K562 (cell line): ENCODE data around the gene MTHFS.

ENCODE experiments used
- CSDE1 ChIP-seq, 2 experiments: fragments of 450-650 bp; IDR thresholded peaks; 2 replicates each; pipeline ENCODE4 v1.6.1; 2016; ENCODE audit warnings: mild to moderate bottlenecking in 1 of 2
- FUS ChIP-seq: fragments of 200-400 bp; formaldehyde crosslinking; optimal IDR thresholded peaks from 2 replicates; pipeline ENCODE3; 2017; ENCODE audit warnings: low read depth, low read length
- ZNF282 ChIP-seq: sonication (generic); formaldehyde crosslinking; IDR thresholded peaks from 2 replicates; pipeline ENCODE4 v1.8.1; 2023; ENCODE audit warnings: missing genetic modification reagents
- ZSCAN29 ChIP-seq: fragments of 450-650 bp; IDR thresholded peaks from 2 replicates; pipeline ENCODE4 v1.6.1; 2017
- TF ChIP-seq, protein P1 (sequence below): sonication (generic); formaldehyde crosslinking; IDR thresholded peaks from 2 replicates; pipeline ENCODE4 v1.8.0; 2022; ENCODE audit warnings: mild to moderate bottlenecking, missing genetic modification reagents, borderline replicate concordance
- TF ChIP-seq, protein P2 (sequence below): IDR thresholded peaks from 2 replicates; pipeline ENCODE4 v1.6.1; 2011; ENCODE audit not compliant: insufficient read length; ENCODE audit errors: extremely low read depth
- TF ChIP-seq, protein P3 (sequence below): fragments of 450-650 bp; formaldehyde crosslinking; IDR thresholded peaks from 2 replicates; pipeline ENCODE4 v1.4.0; 2022; ENCODE audit warnings: missing genetic modification characterization
- TF ChIP-seq, protein P4 (sequence below): fragments of 200-800 bp; sonication (Bioruptor generic); IDR thresholded peaks from 2 replicates; pipeline ENCODE4 v1.6.1; 2017; ENCODE audit warnings: missing genetic modification characterization, missing compliant biosample characterization

DNA sequence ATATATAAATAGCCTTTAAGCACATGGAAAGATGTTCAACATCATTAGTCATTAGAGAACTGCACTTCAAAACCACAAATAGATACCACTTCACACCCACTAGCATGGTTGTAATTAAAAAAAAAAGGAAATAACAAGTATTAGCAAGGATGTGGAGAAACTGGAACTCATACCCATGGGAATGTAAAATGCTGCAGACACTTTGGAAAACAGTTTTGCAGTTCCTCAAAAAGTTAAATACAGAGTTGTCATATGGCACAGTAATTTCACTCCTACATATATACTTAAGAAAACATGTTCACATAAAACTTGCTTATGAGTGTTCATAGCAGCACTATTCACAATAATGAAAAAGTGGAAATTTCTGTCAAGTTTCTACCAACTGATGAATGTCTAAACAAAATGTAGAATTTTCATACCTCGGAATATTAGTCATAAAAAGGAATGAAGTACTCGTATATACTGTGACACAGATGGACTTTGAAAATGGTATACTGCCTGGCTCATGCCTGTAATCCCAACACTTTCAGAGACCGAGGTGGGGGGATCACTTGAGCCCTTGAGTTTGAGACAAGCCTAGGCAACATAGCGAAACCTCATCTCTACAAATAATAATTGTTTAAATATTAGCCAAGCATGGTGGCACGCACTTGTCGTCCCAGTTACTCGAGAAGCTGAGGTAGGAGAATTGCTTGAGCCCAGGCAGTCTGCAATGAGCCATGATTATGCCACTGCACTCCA, 46.1 kb upstream of the MTHFS start:
- TF ChIP-seq, protein P1, sequence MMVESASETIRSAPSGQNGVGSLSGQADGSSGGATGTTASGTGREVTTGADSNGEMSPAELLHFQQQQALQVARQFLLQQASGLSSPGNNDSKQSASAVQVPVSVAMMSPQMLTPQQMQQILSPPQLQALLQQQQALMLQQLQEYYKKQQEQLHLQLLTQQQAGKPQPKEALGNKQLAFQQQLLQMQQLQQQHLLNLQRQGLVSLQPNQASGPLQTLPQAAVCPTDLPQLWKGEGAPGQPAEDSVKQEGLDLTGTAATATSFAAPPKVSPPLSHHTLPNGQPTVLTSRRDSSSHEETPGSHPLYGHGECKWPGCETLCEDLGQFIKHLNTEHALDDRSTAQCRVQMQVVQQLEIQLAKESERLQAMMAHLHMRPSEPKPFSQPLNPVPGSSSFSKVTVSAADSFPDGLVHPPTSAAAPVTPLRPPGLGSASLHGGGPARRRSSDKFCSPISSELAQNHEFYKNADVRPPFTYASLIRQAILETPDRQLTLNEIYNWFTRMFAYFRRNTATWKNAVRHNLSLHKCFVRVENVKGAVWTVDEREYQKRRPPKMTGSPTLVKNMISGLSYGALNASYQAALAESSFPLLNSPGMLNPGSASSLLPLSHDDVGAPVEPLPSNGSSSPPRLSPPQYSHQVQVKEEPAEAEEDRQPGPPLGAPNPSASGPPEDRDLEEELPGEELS (CRISPR knock-in tag): no peak
- TF ChIP-seq FUS (no peak), ZSCAN29 (no peak), CSDE1 (IDR thresholded peaks at IDR 0.05) (no peak), ZNF282 (CRISPR knock-in tag) (no peak)
- TF ChIP-seq, protein P2, sequence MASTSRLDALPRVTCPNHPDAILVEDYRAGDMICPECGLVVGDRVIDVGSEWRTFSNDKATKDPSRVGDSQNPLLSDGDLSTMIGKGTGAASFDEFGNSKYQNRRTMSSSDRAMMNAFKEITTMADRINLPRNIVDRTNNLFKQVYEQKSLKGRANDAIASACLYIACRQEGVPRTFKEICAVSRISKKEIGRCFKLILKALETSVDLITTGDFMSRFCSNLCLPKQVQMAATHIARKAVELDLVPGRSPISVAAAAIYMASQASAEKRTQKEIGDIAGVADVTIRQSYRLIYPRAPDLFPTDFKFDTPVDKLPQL: no peak
- TF ChIP-seq, protein P3, sequence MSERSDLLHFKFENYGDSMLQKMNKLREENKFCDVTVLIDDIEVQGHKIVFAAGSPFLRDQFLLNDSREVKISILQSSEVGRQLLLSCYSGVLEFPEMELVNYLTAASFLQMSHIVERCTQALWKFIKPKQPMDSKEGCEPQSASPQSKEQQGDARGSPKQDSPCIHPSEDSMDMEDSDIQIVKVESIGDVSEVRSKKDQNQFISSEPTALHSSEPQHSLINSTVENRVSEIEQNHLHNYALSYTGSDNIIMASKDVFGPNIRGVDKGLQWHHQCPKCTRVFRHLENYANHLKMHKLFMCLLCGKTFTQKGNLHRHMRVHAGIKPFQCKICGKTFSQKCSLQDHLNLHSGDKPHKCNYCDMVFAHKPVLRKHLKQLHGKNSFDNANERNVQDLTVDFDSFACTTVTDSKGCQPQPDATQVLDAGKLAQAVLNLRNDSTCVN (CRISPR knock-in tag): no peak
- TF ChIP-seq, protein P4, sequence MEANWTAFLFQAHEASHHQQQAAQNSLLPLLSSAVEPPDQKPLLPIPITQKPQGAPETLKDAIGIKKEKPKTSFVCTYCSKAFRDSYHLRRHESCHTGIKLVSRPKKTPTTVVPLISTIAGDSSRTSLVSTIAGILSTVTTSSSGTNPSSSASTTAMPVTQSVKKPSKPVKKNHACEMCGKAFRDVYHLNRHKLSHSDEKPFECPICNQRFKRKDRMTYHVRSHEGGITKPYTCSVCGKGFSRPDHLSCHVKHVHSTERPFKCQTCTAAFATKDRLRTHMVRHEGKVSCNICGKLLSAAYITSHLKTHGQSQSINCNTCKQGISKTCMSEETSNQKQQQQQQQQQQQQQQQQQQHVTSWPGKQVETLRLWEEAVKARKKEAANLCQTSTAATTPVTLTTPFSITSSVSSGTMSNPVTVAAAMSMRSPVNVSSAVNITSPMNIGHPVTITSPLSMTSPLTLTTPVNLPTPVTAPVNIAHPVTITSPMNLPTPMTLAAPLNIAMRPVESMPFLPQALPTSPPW (CRISPR knock-in tag): no peak
